BJ (cell line): ENCODE results near the gene PAIP2. TPM values are rescaled to one million over a fixed set of nuclear protein-coding genes. Genes with fewer than 3 reads are reported as not detected.

Experiments
- CTCF ChIA-PET: fragments of 350-600 bp; formaldehyde crosslinking; extraction: SDS; loops from one replicate; lab custom pipeline; 2021; ENCODE audit warnings: antibody characterized with exemption, inconsistent platforms; lab: Yijun Ruan, JAX
- POLR2A ChIA-PET: fragments of 300-600 bp; sonication (Branson Sonifier 250); formaldehyde crosslinking; extraction: SDS; loops from one replicate; lab custom pipeline; 2021; ENCODE audit warnings: antibody characterized with exemption; lab: Charles Lee
- DNase-seq: peaks from one replicate; pipeline ENCODE4 v3.0.0-alpha.2; 2011; ENCODE audit warnings: low read depth
- H3K27me3 ChIP-seq: 2 replicates; pipeline ENCODE4 v1.6.0; 2011; ENCODE audit warnings: low read length; ENCODE audit not compliant: control insufficient read depth, insufficient read depth
- H3K36me3 ChIP-seq: 2 replicates; pipeline ENCODE4 v1.5.1; 2011; ENCODE audit warnings: low read length; ENCODE audit not compliant: control insufficient read depth, insufficient read depth
- H3K4me3 ChIP-seq: 2 replicates; pipeline ENCODE4 v1.5.1; 2011; ENCODE audit warnings: low read depth, mild to moderate bottlenecking, control low read depth, low read length
- polyA plus RNA-seq: library from polyadenylated mRNA; depleted of rRNA; stranded (reverse); fragments of >200 nt; gene quantifications from 2 replicates; pipeline ENCODE4 v1.2.3, GENCODE V29; 2011; rRNA removed
- small RNA-seq: library from RNA; depleted of rRNA; stranded (forward); fragments of <200 nt; gene quantifications from one replicate; pipeline ENCODE3, GENCODE V24; 2012; ENCODE audit warnings: low replicate concordance, low read depth; ENCODE audit not compliant: insufficient read length
- TF ChIP-seq, protein P1 (sequence below): IDR thresholded peaks from 2 replicates; pipeline ENCODE4 v1.5.1; 2011; ENCODE audit warnings: low read depth, mild to moderate bottlenecking, control low read depth, inconsistent platforms, low read length, moderate library complexity; ENCODE audit not compliant: insufficient read depth

PAIP2 gene
- polyA plus RNA-seq, 1 experiment: 35.4 TPM

DNA sequence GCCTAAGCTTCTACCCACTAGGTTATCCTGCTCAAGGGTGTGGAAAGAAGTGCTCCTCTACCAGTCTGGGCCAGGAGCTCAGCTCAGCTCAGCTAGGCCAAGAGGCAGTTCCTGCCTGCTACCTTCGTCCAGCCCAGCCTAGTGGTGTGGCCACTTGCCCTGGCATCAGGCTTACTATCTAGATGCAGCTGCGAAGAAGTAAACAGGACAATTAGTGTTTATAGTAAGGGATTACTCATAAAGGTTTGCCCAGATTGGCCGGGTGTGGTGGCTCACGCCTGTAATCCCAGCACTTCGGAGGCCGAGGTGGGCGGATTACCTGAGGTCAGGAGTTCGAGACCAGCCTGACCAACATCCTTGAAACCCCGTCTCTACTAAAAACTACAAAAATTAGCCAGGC is 75.0 kb downstream of the PAIP2 start:
- TF ChIP-seq, protein P1, sequence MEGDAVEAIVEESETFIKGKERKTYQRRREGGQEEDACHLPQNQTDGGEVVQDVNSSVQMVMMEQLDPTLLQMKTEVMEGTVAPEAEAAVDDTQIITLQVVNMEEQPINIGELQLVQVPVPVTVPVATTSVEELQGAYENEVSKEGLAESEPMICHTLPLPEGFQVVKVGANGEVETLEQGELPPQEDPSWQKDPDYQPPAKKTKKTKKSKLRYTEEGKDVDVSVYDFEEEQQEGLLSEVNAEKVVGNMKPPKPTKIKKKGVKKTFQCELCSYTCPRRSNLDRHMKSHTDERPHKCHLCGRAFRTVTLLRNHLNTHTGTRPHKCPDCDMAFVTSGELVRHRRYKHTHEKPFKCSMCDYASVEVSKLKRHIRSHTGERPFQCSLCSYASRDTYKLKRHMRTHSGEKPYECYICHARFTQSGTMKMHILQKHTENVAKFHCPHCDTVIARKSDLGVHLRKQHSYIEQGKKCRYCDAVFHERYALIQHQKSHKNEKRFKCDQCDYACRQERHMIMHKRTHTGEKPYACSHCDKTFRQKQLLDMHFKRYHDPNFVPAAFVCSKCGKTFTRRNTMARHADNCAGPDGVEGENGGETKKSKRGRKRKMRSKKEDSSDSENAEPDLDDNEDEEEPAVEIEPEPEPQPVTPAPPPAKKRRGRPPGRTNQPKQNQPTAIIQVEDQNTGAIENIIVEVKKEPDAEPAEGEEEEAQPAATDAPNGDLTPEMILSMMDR: no peak
- no peak for DNase-seq
- Histone ChIP-seq H3K27me3 (no peaks in the 10 kb centered on the region), H3K36me3 (peaks cover 6% of the 10 kb centered on the region), H3K4me3 (no peak overlapping the region)
- ChIA-PET POLR2A (no interaction called here), CTCF (interaction anchor here (1.3 to 4.0 kb wide), 2 partner anchors 97 to 101 kb away, joined by 5 to 18 read pairs; no protein-coding TSS in a partner anchor)

DNA sequence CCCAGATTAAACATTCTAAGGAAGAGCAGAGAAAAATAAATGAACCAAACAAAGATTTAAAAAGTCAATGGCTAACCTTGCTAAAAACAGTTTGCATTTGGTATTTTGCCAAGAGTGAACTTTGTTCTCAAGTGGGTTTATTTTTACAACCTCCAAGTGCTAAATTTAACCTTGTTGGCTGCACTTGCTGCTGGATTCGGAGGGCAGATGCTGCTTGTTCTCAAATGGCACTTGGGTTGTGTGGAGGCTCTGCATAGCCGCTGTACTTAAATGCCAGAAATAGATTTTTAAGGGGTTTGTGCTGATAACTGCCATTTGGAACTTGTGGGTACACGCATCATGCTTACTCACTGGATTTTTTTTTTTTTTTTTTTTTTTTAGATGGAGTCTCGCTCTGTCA is 75.6 kb downstream of the PAIP2 start:
- Histone ChIP-seq H3K4me3 (no peak overlapping the region), H3K27me3 (no peaks in the 10 kb centered on the region), H3K36me3 (peaks cover 6% of the 10 kb centered on the region)
- TF ChIP-seq, protein P1: no peak
- CTCF ChIA-PET: interaction anchor here (1.6 to 6.5 kb wide), 2 partner anchors 11 to 97 kb away, joined by 3 to 232 read pairs; no protein-coding TSS in a partner anchor
- DNase-seq: no peak
- POLR2A ChIA-PET: no interaction called here

DNA sequence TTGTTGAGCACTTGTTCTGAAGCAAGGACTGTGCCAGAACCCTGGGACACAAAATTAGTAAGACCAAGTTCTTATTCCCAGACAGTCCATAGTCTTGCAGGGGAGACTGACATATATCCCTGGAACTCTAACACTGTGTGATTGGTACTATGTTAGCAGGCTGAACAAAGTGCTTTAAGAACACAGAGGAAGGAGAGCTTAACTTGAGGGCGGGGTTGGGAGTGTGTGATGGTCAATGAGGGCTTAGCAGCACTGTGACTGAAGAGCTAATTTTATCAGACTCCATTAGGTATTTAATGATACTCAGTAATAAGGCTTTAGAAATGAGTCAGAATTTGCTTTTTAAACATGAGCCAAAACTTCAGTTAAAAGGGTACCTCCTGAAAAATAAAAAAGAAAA is 77.1 kb downstream of the PAIP2 start:
- no peak overlapping the region for H3K4me3 ChIP-seq
- ChIA-PET CTCF (interaction anchor here (0.5 to 6.5 kb wide), 7 partner anchors 10 to 347 kb away, joined by 3 to 232 read pairs (median 4); no protein-coding TSS in a partner anchor), POLR2A (no interaction called here)
- H3K36me3 ChIP-seq: peaks cover 6% of the 10 kb centered on the region
- TF ChIP-seq, protein P1: no peak
- no peaks in the 10 kb centered on the region for H3K27me3 ChIP-seq
- no peak for DNase-seq

Small RNA genes lying within 50 kb of the gene (small RNA-seq; reads per million reads assigned to genes)
- not detected for gene RNA5SP195

Other genes starting within 250 kb of the PAIP2 start
- 73.5 and 90.5 TPM in 2 replicates for gene SIL1, start 143.5 kb upstream of the PAIP2 start, polyA plus RNA-seq
- 76.5 and 97.0 TPM in 2 replicates for gene MATR3, start 48.1 kb upstream of the PAIP2 start, polyA plus RNA-seq
- not detected in 2 replicates for gene SLC23A1, start 41.4 kb downstream of the PAIP2 start, polyA plus RNA-seq
- gene MZB1, start 48.1 kb downstream of the PAIP2 start, polyA plus RNA-seq: not detected in 2 replicates
- 0.23 and 0.40 TPM in 2 replicates for gene PROB1, start 53.2 kb downstream of the PAIP2 start, polyA plus RNA-seq
- gene SPATA24, start 62.2 kb downstream of the PAIP2 start, polyA plus RNA-seq: 3.4 and 4.5 TPM in 2 replicates
- gene DNAJC18, start 97.7 kb downstream of the PAIP2 start, polyA plus RNA-seq: 5.2 and 9.3 TPM in 2 replicates
- gene ECSCR, start 120.9 kb downstream of the PAIP2 start, polyA plus RNA-seq: 0.37 and 0.38 TPM in 2 replicates
- gene SMIM33, start 129.2 kb downstream of the PAIP2 start, polyA plus RNA-seq: not detected in 2 replicates
- gene STING1, start 140.9 kb downstream of the PAIP2 start, polyA plus RNA-seq: 110 and 194 TPM in 2 replicates
- gene UBE2D2, start 219.5 kb downstream of the PAIP2 start, polyA plus RNA-seq: 18.2 and 48.7 TPM in 2 replicates